ENCODE data around the gene ARHGAP6.

Gene ARHGAP6

DNA sequence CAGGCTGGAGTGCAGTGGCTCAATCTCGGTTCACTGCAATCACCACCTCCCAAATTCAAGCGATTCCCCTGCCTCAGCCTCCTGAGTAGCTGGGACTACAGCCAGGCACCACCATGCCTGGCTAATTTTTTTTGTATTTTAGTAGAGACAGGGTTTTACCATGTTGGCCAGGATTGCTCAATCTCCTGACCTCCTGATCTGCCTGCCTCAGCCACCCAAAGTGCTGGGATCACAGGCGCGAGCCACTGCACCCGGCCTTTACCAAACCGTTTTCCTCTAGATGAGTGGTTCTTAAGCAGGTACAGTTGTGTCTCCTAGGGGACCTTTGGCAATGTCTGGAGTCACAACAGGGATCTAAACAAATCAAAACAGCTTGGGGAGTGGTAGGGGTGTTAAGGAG, 360.9 kb downstream of the ARHGAP6 start:
- no peak for DNase-seq (ENCODE audit: low read depth)

DNA sequence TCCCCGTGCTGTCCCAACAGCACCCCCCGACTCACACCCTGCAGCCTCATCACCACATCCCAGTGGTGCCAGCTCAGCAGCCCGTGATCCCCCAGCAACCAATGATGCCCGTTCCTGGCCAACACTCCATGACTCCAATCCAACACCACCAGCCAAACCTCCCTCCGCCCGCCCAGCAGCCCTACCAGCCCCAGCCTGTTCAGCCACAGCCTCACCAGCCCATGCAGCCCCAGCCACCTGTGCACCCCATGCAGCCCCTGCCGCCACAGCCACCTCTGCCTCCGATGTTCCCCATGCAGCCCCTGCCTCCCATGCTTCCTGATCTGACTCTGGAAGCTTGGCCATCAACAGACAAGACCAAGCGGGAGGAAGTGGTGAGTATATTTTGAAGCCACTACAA, 367.1 kb downstream of the ARHGAP6 start:
- DNase-seq (ENCODE audit: low read depth), result no peak

DNA sequence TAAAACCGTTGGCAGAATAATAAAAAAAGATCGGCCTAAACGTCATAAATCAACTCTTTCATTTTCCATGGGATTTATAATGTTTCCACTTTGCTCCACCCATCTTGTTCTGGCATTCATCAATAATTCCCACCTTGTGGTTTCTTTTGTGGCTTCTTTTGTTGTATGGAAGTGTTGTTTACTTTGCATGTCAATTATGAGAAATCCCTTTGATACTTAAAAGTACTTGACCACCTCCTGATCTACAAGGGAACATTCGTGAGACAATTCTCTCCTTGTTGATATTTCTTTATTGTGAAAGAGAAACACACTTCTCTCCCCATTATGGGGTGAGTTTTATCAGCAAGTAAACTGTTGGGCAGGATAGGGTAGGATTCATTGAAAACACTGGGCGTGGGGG, 369.7 kb downstream of the ARHGAP6 start:
- no peak for DNase-seq (ENCODE audit: low read depth)

DNA sequence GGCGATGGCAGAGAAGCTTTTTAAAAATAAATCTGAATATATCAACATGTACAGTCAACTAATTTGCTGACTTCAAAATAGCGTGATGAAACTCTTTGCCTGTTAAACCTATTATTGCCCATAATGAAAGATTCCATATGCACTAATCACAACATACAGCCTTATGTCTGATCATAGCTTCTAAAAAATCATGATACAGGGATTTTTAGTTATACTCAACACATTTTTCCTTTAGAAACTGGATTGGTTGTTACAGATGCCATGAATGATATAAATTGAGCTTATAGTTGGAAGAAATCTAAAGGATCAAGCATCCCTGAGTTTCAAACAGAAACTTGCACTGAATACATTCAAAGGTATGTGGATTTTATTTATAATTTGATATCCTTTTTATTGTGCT, 372.6 kb downstream of the ARHGAP6 start, which contains the start of gene AMELX:
Gene AMELX, plus strand, starts transcription at position 301 of the 400 bp plus-strand sequence. CDS start 1,376 bp downstream, outside the sequence.
- no peak for DNase-seq (ENCODE audit: low read depth)

DNA sequence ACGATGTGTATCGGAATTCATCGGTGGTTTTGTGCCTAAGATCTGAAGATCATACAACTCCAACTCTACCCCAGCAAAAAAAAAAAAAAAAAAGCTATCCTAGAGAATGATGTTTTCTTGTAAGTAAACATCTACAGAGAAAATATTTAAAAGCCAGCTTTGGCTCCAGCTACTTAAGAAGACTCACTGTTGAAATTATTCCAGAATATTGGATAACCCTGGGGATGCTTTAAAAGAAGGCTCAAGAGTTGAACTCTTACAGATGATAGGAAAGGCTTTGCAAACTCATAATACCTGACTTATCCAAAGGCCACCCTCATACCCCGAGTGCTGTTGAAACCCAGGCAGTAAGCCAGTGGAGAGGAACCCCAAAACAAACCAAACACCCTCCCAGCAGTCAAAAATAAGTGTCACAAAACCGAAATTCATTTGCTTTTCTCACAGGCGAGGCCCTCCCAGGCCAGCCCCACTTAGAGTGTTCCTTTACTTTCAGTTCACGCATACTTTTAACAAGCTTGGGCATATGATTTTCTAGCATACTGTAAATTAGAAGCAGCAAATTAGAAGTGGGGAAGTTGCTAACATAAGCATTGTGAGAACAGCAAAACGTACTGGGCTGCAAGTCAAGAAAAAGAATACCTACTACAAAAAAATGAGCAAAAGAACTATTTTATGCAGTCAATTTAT, 375.2 kb downstream of the ARHGAP6 start:
- no peak for DNase-seq (ENCODE audit: low read depth)

DNA sequence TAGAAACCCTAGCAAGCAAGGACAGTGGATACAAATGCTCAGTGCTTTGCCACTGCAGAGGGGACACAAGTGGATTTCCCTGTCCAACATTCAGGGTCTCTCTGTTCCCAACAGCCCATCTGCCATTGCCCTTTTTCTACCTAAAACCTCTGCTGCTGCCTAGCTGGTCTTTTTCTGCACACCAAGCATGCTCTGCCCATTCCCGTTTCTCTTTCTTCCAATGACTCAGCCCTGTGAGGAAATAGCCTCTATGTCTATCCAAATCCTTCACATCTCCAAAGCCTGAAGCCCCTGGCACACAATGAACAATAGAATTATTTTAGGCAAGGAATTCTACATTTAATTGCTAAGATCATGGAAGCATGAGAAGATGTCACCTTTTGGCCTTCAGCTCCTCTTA, 378.2 kb downstream of the ARHGAP6 start:
- DNase-seq (ENCODE audit: low read depth), result no peak

DNA sequence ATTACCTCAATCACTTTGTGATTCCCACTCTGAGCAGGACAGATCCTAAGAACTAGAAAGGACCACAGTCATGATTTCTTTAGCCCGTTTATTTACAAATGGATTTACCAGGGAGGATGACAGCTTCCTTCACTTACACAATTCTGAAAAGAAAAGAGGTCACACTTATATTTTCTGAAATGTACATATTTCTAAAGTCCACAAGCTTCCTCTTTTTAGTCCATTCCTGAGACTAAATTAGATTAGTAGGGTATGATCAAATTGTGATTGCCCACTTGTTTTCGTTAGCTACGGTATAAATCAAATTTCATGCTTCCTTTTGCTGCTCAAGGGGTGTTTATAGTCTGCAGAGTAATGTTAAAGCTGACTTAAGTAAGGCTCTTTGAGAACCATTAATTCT, 380.1 kb downstream of the ARHGAP6 start:
- DNase-seq (ENCODE audit: low read depth), result no peak

DNA sequence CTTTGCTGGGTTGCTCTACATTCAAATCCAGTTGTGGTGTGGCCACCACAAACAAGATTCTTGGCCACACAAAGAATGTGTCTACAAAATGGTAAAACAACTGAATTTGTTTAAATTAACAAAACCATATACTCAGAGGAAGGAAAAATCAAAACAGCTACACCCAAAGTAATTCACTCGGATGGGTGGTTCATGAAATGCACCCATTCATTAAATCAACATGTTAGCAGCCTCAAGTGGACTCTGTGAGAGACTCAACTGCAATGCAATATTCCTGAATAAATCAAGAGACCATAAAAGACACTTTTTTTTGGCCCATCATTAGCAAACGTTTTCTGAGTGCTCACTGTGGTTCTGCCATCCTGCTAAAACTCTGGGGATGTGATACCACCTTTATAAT, 383.7 kb downstream of the ARHGAP6 start:
- DNase-seq (ENCODE audit: low read depth), result no peak

DNA sequence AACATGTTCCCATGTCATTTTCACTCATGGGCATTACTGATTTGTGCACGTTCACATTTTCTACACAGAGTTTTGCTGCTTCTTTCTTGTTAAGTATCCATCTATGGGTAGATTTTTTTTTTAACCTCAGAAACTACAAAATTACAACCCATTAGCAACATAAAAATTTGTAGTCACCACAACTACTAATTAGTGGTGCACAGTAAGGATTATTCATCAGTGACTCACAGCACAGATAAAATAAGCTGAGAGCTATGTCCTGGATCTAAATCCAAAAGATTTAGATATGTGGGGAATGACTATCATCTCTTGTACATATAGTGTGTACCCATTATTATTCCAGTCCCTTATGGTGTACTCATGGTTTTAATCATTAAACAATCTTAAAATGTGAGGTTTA, 392.2 kb downstream of the ARHGAP6 start:
- DNase-seq (ENCODE audit: low read depth), result no peak

DNA sequence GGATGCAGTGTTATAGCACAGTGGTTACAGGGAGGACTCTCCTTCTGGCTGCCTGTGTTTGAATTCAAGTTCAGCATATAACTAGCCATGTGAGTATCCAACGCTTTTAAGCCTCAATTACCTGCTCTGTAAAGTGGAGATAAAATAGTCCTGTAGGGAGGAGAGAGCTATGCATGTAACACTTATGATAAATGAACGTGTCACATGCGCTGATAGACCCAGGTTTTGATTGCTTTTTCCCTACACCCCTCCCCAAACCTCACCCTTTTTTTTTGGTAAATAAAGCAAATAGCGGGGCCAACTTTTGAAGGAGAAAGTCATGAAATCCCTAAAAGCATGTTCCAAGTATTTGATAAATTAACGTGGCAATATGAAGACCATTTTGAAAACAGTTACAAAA, 392.9 kb downstream of the ARHGAP6 start:
- no peak for DNase-seq (ENCODE audit: low read depth)

DNA sequence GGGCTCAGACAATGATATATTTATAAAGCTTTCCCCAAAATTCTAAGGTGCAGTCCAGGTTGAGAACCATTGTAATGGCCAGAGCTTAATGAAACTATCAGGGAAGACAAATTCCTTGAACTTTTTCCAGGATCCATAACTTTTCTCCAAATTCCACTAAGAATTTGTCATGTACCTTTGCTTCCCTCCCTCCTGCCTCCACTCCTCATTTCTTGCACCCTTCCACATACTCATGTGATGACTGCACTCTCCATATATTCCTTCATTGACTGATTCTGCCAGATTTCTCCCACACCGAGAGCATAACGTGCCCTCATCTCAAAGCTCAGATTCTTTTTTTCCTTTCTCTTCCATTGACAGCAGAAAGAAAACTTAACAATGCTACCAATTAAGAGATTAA, 393.4 kb downstream of the ARHGAP6 start:
- DNase-seq (ENCODE audit: low read depth), result no peak

DNA sequence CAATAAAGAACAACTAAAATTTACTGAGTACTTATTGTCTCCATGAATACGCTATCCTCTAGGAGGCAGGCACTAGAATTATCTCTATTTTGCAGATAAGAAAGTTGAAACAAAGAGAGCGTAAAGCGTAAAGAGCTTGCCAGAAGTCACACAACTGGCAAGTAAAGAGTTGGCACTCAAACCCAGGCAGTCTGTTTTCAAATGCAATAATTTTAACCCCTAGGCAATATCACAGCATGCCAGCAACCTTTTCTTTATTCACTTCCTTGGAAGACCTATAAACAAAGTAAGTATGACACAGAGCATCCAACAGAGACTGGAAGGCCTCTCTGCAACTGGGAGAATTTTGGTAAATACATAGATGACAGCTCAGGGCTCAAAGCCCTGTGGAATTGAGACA, 395.7 kb downstream of the ARHGAP6 start:
- DNase-seq (ENCODE audit: low read depth), result no peak

DNA sequence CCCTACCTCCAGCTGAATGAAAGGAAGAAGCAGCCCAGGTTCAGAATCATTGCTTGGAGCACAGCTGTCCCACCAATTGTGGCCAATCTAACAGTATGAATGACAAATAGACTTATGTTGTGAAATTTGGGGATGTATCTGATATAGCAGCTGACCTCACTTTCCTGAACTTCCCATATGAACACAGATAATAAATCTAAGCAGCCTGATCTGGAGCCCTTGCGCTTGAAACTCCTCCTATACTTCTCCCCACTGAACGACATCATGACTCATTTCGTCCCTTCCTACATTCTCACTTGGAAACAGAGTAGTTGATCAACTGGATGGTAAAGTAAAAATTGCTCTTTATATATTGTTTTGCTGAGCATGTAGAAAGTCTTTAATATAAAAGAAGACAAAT, 396.7 kb downstream of the ARHGAP6 start:
- no peak for DNase-seq (ENCODE audit: low read depth)

DNA sequence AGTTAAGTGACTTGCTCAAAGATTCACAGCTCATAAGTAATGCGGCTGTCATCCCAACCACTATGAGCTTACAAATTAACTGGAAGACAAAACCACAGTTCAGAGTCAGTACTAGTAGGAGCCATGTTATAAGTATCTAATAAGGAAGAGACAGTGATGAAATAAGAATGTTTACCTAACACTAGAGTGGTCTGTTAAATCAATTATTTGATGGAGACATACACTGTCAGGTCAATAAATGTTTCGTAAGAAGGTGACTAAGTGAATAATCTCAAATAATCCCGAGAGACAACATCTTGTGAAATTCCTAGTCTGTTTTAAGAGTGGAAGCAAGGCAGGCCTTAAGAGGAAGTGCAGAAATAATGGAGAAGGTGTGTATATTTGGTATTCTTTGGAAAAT, 398.3 kb downstream of the ARHGAP6 start:
- no peak for DNase-seq (ENCODE audit: low read depth)

DNA sequence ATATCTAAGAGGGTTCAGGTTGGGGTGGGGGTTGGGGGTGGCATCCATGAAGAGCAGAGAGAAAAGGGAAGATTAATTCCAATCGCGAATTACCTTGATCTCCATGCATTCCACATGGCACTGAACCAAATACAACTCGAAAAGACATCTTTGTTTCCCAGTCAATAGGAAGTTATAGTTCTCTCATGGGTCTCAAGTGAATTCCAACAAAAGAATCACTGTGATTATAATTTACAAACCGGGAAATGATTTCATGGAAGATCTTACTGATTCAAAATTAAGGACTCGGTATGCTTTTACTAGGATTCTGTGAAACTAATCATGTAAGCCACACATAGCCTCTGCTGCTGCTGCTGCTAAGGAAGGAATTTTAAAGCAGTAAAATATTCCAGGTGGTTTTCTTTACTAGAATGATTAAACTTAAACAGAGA, 399.1 kb downstream of the ARHGAP6 start:
- DNase-seq (ENCODE audit: low read depth), result no peak

DNA sequence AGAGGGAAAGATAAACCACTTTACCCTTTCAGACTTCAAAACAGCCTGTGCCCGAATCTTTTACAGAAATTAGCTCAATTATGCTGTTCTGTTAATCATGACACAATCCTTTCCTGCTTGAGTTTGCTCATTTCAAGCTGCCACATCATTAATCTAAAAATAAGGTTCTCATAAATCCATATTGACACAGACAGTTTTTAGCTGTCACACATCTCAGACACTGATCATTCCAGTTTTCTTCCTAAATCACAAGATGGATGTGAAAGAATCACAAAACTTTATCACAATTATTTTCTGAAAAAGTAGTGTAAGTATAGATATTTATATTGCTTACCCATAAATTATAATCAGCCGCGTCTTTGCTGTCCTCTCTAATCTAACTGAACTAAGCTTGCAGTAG, 400.4 kb downstream of the ARHGAP6 start:
- DNase-seq (ENCODE audit: low read depth), result no peak

DNA sequence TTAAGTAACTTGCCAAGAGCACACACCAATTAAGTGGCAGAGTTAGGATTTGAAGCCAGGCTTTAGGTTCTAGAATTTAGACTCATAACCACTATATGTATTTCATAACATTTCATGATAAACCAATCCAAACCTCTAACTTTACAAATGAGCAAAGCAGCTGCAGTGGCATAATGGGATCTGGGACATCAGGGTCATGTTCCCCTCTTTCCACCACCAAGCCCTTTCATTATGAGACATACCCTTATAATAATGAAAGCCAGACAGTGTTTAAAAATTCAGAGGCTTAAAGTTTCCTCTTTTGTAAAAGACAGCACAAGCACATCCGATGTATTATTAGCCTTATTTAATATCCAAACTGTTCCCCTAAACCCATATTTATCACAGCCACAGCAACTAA, 400.8 kb downstream of the ARHGAP6 start:
- DNase-seq (ENCODE audit: low read depth), result no peak

DNA sequence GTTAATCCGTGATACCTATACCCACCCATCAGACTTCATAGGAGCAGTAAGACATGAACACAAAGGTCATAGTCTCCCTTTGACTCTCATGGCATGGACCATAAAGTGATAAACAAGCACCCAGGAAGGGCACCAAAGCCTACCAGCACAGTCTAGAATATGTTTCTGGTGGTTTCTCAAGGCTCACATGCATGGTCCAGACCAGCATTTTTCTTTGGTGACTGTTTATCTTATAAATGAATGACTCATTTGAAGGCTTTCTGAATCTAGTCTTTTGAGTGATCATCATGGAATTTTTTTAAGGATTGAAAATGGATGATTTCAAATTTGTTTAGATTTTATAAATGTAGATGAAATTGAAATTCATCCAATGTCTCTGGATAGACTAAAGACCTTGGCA, 404.5 kb downstream of the ARHGAP6 start:
- DNase-seq (ENCODE audit: low read depth), result no peak

DNA sequence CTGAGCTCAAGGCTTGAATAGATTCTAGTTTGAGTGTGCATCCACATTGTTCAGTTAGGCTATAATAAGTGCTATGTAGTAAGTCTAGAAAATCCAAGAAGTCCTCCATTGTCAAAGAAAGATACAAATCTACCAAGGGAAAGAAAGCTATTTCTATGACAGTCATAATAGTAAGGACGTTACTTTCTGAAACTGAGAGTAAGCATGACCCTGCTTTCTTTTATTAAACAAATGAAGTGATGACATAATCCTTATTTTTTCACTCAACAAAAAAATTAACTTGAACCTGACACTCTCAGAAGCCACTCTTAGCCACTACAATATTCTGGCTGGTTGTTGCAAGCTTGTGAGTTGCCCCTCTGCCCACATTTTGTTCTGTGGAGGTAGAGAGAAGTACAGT, 406.3 kb downstream of the ARHGAP6 start:
- no peak for DNase-seq (ENCODE audit: low read depth)

DNA sequence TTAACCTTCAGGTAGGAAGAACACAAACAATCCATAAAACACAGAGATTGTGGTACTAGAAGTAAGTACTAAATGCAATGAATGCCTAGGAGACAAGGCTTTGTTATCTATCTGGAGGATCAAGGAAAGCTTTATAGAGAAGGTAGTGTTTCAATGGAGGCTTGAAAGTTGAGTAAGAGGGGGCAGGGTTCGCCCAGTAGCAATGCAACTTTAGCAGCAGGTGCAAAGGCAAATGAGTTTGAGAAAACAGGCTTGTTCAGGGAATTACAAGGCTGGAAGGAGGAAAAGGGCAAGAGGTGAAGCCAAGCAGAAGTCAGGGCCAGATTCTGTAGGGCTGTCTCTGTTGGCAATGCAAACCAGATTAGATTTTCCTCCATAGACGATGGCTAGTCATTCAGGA, 408.0 kb downstream of the ARHGAP6 start:
- no peak for DNase-seq (ENCODE audit: low read depth)

DNA sequence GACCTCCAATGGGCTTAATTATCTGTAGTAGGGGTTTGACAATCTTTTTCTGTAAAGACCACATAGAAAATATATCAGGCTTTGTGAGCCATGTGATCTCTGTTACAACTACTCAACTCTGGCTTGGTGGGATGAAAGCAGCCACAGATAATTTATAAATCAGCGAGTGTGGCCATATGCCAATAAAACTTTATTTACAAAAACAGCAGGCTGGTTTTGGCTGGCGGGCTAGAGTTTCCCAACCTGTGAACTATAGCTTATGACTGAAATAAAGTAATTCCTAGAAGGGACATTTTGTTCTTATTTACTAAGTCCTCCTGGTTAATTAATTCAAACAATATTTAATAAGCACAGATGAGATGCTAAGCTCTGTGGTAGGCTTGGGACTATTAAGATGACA, 408.4 kb downstream of the ARHGAP6 start:
- DNase-seq (ENCODE audit: low read depth), result no peak

DNA sequence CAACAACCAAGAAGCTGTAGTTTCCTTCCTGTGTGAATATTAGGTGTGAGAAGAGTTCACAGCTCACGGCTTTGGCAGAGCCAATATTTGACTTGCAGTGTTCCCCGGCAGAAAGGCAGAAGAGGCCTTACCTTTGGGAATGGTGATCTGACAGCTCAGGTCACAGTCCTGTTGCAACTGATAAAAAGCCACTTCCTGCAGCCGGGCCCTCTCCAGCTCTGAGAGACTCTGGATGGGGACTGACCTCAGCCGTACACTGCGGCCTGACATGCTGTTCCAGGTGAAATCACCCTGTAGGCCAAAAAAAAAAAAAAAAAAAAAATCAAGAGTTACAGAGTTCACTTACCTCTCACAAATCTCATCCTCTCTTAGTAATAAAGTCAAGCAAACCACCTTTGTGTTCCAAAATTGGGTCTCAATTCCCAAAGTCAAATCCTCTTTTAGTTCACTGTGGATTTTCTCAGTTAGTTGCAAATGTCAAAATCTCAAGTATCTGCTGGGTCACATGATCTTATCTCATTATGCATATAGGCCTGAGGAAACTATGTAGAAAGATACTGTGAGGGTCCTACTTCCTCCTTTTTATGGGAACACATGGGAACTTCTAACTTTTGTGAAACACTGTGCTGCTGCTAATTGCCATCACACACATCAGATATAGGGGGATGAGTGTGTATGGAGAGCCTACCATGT, 411.2 kb downstream of the ARHGAP6 start:
- no peak for DNase-seq (ENCODE audit: low read depth)

DNA sequence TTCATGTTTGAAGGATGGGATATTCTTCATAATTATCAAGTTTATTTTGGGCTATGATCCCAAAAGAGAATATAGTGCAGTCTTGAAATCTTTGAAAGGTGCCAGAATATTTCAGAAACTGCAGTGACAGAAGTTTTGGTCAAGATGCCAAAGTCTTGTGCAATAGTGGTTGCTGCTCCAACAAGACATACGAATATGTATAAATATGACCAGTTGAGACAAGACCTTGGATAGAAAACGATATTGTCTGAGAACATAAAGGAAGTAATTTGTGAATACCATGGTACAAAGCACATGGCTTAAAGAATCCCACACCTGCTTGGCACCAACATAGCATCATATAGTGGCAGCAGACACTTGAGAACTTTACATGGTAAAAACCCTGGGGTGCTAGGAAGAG, 421.1 kb downstream of the ARHGAP6 start:
- DNase-seq (ENCODE audit: low read depth), result no peak

DNA sequence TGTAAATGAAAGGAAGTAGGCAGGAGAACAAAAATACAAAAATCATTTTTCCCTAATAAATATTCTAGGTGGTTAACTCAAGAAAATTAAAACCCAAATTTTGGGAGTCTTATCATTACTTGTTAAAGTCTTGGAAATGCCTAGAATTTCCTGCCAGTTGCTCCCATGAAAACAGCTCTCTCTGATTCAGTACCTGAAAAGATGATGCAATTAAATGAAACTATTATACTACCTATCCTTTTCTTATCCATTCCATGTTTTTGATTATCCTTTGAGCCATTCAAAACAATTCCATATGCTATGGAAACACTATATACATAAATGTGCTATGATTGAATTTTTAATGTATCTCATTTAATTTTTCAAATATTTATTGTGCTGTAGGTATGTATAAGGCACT, 423.0 kb downstream of the ARHGAP6 start:
- no peak for DNase-seq (ENCODE audit: low read depth)

Data from stimulated activated CD8-positive, alpha-beta memory T cell treated with anti-CD3 and anti-CD28 coated beads, Interleukin-15, amount 100 ng/mL, for 24 hours (primary cell).